CD4-positive, CD25-positive, alpha-beta regulatory T cell (primary cell): Measurements from ENCODE around the gene SLC9A3. TPM values are rescaled to one million over a fixed set of nuclear protein-coding genes. Genes with fewer than 3 reads are reported as not detected.

Source experiments
- ATAC-seq, 2 donors: fragments of 150-1000 bp; cut with Tn5 transposase; one replicate each; pipeline ENCODE4 v1.10.0; 2021; ENCODE audit warnings: low read depth in 2 of 2, moderate number of reproducible peaks in 2 of 2, moderate library complexity in 1 of 2
- DNase-seq, 3 donors: peaks; one replicate each; pipeline versions ENCODE4 v3.0.0 to v3.0.0-alpha.2; 2012 to 2022; ENCODE audit warnings: mixed read lengths in 1 of 3
- H3K27ac ChIP-seq: one replicate; pipeline ENCODE4 v1.7.0; 2013; ENCODE audit warnings: mild to moderate bottlenecking, low read length; ENCODE audit not compliant: insufficient read depth, poor library complexity, severe bottlenecking
- H3K27me3 ChIP-seq: one replicate; pipeline ENCODE4 v1.7.0; 2013; ENCODE audit warnings: low read length; ENCODE audit not compliant: control insufficient read depth, insufficient read depth
- H3K36me3 ChIP-seq: one replicate; pipeline ENCODE4 v1.7.0; 2013; ENCODE audit warnings: mild to moderate bottlenecking, low read length, moderate library complexity; ENCODE audit not compliant: control insufficient read depth, insufficient read depth
- H3K4me1 ChIP-seq: 2 replicates; pipeline ENCODE4 v1.7.0; 2013; ENCODE audit warnings: mild to moderate bottlenecking, low read length; ENCODE audit not compliant: insufficient read depth, control insufficient read depth, poor library complexity, severe bottlenecking
- H3K4me3 ChIP-seq: one replicate; pipeline ENCODE4 v1.7.0; 2013; ENCODE audit warnings: low read depth, mild to moderate bottlenecking, low read length, moderate library complexity
- H3K9me3 ChIP-seq, 2 experiments: 1 replicate in 1 of 2; 2 replicates in 1 of 2; pipeline ENCODE4 v1.7.0; 2013; ENCODE audit warnings: low read length in 2 of 2, mild to moderate bottlenecking in 1 of 2, moderate library complexity in 1 of 2; ENCODE audit not compliant: control insufficient read depth in 2 of 2
- H3K27ac Mint-ChIP-seq, 3 donors: one replicate each; pipeline ENCODE4 v1.8.0; 2020 to 2022; ENCODE audit warnings: mild to moderate bottlenecking in 3 of 3, mixed read lengths in 3 of 3, moderate library complexity in 2 of 3
- H3K27me3 Mint-ChIP-seq: one replicate; pipeline ENCODE4 v1.8.0; 2022; ENCODE audit warnings: mild to moderate bottlenecking, mixed read lengths
- H3K36me3 Mint-ChIP-seq: one replicate; pipeline ENCODE4 v1.8.0; 2020; ENCODE audit warnings: mixed read lengths
- H3K4me1 Mint-ChIP-seq, 4 donors: one replicate each; pipeline ENCODE4 v1.8.0; 2020 to 2022; ENCODE audit warnings: mixed read lengths in 4 of 4, mild to moderate bottlenecking in 1 of 4
- H3K4me3 Mint-ChIP-seq, 4 donors: one replicate each; pipeline ENCODE4 v1.8.0; 2020 to 2022; ENCODE audit warnings: mild to moderate bottlenecking in 4 of 4, mixed read lengths in 4 of 4, moderate library complexity in 3 of 4
- H3K9me3 Mint-ChIP-seq, 7 donors: one replicate each; pipeline ENCODE4 v1.8.0; 2020 to 2022; ENCODE audit warnings: mixed read lengths in 7 of 7, mild to moderate bottlenecking in 3 of 7, moderate library complexity in 2 of 7
- polyA plus RNA-seq, 4 donors: library from polyadenylated mRNA; unstranded; fragments of 300-500 nt; fragmentation: Illumina TruSeq; gene quantifications; one replicate each; pipeline ENCODE4 v1.2.3, GENCODE V29; 2021
- total RNA-seq: library from RNA; stranded (reverse); gene quantifications from one replicate; pipeline ENCODE4 v1.2.3, GENCODE V29; 2022

Gene SLC9A3
- total and polyA plus RNA-seq, 5 donors from 2014 or later = 2.0 to 3.1 (median 2.8) TPM

DNA sequence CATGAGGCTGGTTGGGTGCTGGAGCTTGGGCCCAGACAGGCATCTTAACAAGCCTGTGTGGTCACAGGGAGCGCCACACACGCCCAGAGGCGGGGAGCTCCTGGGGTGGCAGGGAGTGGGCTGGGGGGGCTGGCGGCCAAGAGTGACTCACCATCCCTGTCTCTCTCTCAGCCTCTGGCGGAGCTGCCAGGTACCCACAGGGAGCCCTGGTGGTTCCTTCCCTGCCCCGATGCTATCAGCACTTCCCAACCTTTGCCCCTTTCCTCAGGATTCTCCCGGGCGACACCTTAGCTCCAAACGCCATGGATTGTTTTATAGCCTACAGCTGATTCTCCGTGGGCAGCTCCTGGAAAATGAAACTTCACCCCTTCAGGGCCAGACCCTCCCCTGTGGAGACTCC, 5.5 kb downstream of the SLC9A3 start:
- no peak overlapping the region for H3K27ac ChIP-seq
- ATAC-seq (no peak), DNase-seq (no peak)
- H3K36me3 ChIP-seq = no peaks in the 10 kb centered on the region
- no peaks in the 10 kb centered on the region for H3K36me3 Mint-ChIP-seq
- H3K27me3 Mint-ChIP-seq = peaks cover 28% of the 10 kb centered on the region
- H3K4me1 ChIP-seq = peaks cover 6% of the 10 kb centered on the region
- H3K4me3 ChIP-seq = no peak overlapping the region
- no peak overlapping the region for H3K27ac Mint-ChIP-seq
- H3K9me3 ChIP-seq = no peaks in the 10 kb centered on the region
- peaks cover 1% of the 10 kb centered on the region for H3K27me3 ChIP-seq
- H3K9me3 Mint-ChIP-seq = peaks cover 0 to 1% (median 0%) of the 10 kb centered on the region in 7 donors
- no peak overlapping the region for H3K4me3 Mint-ChIP-seq
- peaks cover 0 to 7% (median under 1%) of the 10 kb centered on the region in 4 donors for H3K4me1 Mint-ChIP-seq

DNA sequence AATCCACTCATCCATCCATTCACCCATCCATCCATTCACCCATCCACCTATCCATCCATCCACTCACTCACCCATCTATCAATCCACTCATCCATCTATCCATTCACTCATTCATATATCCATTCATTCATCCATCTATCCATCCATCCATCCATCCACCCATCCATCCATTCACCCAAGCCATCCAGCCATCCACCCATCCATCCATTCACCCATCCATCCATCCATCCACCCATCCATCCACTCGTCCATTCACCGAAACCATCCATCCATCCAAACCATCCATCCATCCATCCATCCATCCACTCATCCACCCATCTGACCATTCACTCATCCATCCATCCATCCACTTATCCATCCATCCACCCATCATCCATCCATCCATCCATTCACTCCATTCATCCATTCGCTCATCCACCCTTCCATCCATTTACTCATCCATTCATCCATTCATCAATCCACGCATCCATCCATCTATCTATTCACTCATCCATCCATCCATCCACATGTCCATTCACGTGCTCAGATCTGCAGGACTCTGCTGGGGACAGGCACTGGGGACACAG, 6.6 kb downstream of the SLC9A3 start:
- Mint-ChIP-seq H3K27ac (no peak overlapping the region), H3K36me3 (no peaks in the 10 kb centered on the region), H3K9me3 (no peaks in the 10 kb centered on the region), H3K27me3 (peaks cover 23% of the 10 kb centered on the region), H3K4me1 (no peaks in the 10 kb centered on the region), H3K4me3 (no peak overlapping the region)
- Histone ChIP-seq H3K27ac (no peak overlapping the region), H3K27me3 (peaks cover 1% of the 10 kb centered on the region), H3K4me1 (no peaks in the 10 kb centered on the region), H3K36me3 (no peaks in the 10 kb centered on the region), H3K9me3 (no peaks in the 10 kb centered on the region), H3K4me3 (no peak overlapping the region)
- DNase-seq (no peak), ATAC-seq (no peak)

GRCh38 chr5:516980-517379, 7.3 kb downstream of the SLC9A3 start:
- no peak for DNase-seq
- H3K27ac Mint-ChIP-seq = no peak overlapping the region
- Histone ChIP-seq H3K9me3 (no peaks in the 10 kb centered on the region), H3K27ac (no peak overlapping the region), H3K4me1 (no peaks in the 10 kb centered on the region), H3K27me3 (peaks cover 1% of the 10 kb centered on the region), H3K36me3 (no peaks in the 10 kb centered on the region), H3K4me3 (no peak overlapping the region)
- peaks cover 19% of the 10 kb centered on the region for H3K27me3 Mint-ChIP-seq
- ATAC-seq = no peak
- H3K36me3 Mint-ChIP-seq = no peaks in the 10 kb centered on the region
- no peaks in the 10 kb centered on the region for H3K4me1 Mint-ChIP-seq
- H3K4me3 Mint-ChIP-seq = no peak overlapping the region
- no peaks in the 10 kb centered on the region for H3K9me3 Mint-ChIP-seq

- no peak for DNase-seq
- no peak overlapping the region for H3K27ac ChIP-seq
- no peaks in the 10 kb centered on the region for H3K9me3 Mint-ChIP-seq
- no peaks in the 10 kb centered on the region for H3K36me3 ChIP-seq
- no peak overlapping the region for H3K4me3 Mint-ChIP-seq
- H3K9me3 ChIP-seq = no peaks in the 10 kb centered on the region
- H3K4me3 ChIP-seq = no peak overlapping the region
- no peaks in the 10 kb centered on the region for H3K4me1 ChIP-seq
- no peaks in the 10 kb centered on the region for H3K4me1 Mint-ChIP-seq
- peaks cover 16% of the 10 kb centered on the region for H3K27me3 Mint-ChIP-seq
- peaks cover 1% of the 10 kb centered on the region for H3K27me3 ChIP-seq
- no peak overlapping the region for H3K27ac Mint-ChIP-seq
- H3K36me3 Mint-ChIP-seq = no peaks in the 10 kb centered on the region
- ATAC-seq = no peak
These were observed 7.8 kb downstream of the SLC9A3 start for GRCh38 chr5:516338-516925.

- no peak overlapping the region for H3K4me3 ChIP-seq
- H3K27me3 ChIP-seq = peaks cover 1% of the 10 kb centered on the region
- DNase-seq (no peak), ATAC-seq (no peak)
- Mint-ChIP-seq H3K27ac (no peak overlapping the region), H3K9me3 (no peaks in the 10 kb centered on the region), H3K4me3 (no peak overlapping the region), H3K27me3 (peaks cover 10% of the 10 kb centered on the region), H3K4me1 (no peaks in the 10 kb centered on the region), H3K36me3 (no peaks in the 10 kb centered on the region)
- no peaks in the 10 kb centered on the region for H3K4me1 ChIP-seq
- no peaks in the 10 kb centered on the region for H3K9me3 ChIP-seq
- H3K27ac ChIP-seq = no peak overlapping the region
- H3K36me3 ChIP-seq = no peaks in the 10 kb centered on the region
These were observed 8.9 kb downstream of the SLC9A3 start for GRCh38 chr5:515273-515836.

DNA sequence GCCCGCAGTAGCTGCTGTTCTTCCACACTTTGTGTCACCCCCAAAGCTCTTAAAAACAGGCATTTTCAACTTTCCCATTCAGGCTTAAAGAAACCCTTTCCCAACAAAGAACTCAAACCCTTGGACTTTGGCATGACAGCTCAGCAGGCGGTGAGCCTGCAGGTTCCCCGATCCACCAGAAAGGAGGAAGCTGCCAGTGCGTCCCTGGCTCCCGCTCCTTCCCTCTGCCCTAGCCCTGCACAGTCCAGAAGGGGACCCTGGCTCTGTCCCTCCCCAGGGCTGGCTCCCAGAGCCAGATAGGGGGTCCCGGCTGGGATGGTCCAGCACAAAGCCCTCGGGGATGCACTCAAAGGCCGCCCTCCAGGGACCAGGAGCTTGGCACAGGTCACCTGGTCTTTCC, 9.6 kb downstream of the SLC9A3 start:
- ATAC-seq = no peak
- peaks cover 1% of the 10 kb centered on the region for H3K27me3 ChIP-seq
- H3K4me1 Mint-ChIP-seq = no peaks in the 10 kb centered on the region
- no peaks in the 10 kb centered on the region for H3K4me1 ChIP-seq
- no peak overlapping the region for H3K4me3 ChIP-seq
- H3K9me3 Mint-ChIP-seq = peaks cover 0 to 2% (median 0%) of the 10 kb centered on the region in 7 donors
- no peaks in the 10 kb centered on the region for H3K9me3 ChIP-seq
- no peak overlapping the region for H3K4me3 Mint-ChIP-seq
- H3K27ac ChIP-seq = no peak overlapping the region
- no peak overlapping the region for H3K27ac Mint-ChIP-seq
- H3K36me3 ChIP-seq = no peaks in the 10 kb centered on the region
- H3K27me3 Mint-ChIP-seq = peaks cover 9% of the 10 kb centered on the region
- DNase-seq = no peak
- H3K36me3 Mint-ChIP-seq = no peaks in the 10 kb centered on the region

- Histone ChIP-seq H3K4me1 (no peaks in the 10 kb centered on the region), H3K4me3 (no peak overlapping the region), H3K27ac (no peak overlapping the region), H3K27me3 (peaks cover 1% of the 10 kb centered on the region), H3K36me3 (no peaks in the 10 kb centered on the region), H3K9me3 (no peaks in the 10 kb centered on the region)
- Mint-ChIP-seq H3K9me3 (peaks cover 0 to 2% (median 0%) of the 10 kb centered on the region in 7 donors), H3K4me1 (no peaks in the 10 kb centered on the region), H3K27ac (no peak overlapping the region), H3K36me3 (no peaks in the 10 kb centered on the region), H3K27me3 (peaks cover 11% of the 10 kb centered on the region), H3K4me3 (no peak overlapping the region)
- DNase-seq = no peak
- ATAC-seq = no peak
These were observed 10.2 kb downstream of the SLC9A3 start for GRCh38 chr5:514101-514485.
